A673 (cell line): ENCODE results near the gene NCOA3.

Experiments used
- CTCF ChIP-seq: fragments of 300-800, 200-600 bp; sonication (generic); conservative IDR thresholded peaks from 2 replicates; pipeline ENCODE4 v1.5.1; 2017; ENCODE audit warnings: low read depth, mild to moderate bottlenecking, antibody characterized with exemption, low read length, moderate library complexity, mixed read lengths
- EZH2 ChIP-seq: fragments of 200-600 bp; sonication (generic); IDR thresholded peaks from 2 replicates; pipeline ENCODE4 v1.6.1; 2017; ENCODE audit warnings: borderline replicate concordance, low read depth, mild to moderate bottlenecking, mixed read lengths, antibody characterized with exemption, low read length; ENCODE audit not compliant: poor library complexity, severe bottlenecking

GRCh38 chr20:47506850-47507249 is 5.2 kb downstream of the NCOA3 start:
- TF ChIP-seq CTCF (no peak), EZH2 (no peak)
